ELR (cell line): ENCODE results near the gene CEACAM19.
A peak's percentile ranks its signal among the peaks of the same experiment; 100 is the strongest.
"Not testable (repeated sequence)": the region's sequence is repeated elsewhere in the genome, so short reads cannot be mapped to it uniquely, and the experiment has no call there.

Experiments used
- DNase-seq: peaks from one replicate; pipeline ENCODE4 v3.0.0-alpha.2; 2015; ENCODE audit warnings: low read depth

Gene CEACAM19

DNA sequence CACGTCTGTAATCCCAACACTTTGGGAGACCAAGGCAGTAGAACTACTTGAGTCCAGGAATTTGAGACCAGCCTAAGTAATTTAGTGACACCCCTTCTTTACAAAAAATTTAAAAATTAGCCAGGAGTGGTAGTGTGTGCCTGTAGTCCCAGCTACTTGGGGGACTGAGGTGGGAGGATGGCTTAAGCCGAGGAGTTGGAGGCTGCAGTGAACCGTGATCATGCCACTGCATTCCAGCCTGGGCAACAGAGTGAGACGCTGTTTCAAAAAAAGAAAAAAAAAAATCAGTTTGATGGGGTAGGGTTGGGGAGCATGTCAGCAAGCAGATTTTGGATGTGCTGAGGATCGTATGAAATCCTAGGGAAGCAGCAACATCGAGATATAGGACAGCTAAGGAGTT, 4.2 kb downstream of the CEACAM19 start:
- DNase-seq, result no peak

DNA sequence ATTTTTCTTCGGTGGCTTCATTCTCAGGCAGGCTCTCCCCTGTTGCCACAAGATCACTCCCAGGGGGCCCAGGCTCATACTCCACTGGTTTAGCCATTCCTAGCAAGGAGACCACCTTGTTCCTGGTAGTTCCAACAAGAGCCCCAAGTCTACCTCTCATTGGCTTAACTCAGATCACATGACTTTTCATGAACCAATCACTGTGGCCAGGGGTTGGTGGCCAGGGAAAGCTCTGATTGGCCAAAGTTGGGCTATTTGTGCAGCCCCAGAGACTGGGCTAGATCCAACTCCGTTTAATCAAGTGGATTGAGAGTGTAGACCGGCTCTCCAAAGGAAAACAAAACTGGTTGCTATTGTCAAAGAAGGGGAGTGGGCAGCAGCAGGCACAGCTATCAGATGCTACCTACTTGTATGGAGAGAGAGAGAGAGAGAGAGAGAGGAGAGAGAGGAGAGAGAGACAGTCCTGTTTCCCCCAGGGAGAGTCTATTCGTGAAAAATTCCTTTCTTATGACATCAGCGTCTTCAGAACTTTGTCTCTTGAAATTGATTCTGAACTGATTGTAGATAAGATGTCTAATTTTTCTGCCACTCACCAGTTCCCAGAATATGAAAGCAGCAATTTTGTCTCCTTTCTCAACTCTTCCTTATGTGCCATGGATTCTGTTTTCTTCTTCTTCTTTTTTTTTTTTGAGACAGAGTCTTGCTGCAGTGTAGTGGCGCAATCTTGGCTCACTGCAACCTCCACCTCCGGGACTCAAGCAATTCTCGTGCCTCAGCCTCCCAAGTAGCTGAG, 5.9 kb downstream of the CEACAM19 start:
- peak; percentile 83 for DNase-seq

DNA sequence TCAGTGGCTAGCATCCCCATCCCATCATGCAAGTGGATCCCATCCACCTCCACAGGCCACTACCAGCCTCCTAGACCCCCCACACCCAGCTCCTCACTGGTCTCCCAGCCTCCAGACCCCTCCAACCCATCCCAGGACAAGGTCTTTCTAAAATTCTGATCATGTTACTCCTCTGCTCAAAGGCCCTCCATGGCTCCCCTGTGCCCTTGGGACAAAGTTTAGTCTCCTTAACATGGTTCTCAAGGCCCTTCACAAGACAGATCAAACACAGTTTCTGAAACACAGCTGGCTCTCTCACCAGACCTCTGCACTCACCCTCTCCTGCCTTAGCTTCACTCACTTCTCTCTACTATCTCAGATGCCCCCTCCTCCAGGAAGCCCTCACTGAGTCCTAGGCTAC, 9.3 kb downstream of the CEACAM19 start:
- DNase-seq, result no peak

DNA sequence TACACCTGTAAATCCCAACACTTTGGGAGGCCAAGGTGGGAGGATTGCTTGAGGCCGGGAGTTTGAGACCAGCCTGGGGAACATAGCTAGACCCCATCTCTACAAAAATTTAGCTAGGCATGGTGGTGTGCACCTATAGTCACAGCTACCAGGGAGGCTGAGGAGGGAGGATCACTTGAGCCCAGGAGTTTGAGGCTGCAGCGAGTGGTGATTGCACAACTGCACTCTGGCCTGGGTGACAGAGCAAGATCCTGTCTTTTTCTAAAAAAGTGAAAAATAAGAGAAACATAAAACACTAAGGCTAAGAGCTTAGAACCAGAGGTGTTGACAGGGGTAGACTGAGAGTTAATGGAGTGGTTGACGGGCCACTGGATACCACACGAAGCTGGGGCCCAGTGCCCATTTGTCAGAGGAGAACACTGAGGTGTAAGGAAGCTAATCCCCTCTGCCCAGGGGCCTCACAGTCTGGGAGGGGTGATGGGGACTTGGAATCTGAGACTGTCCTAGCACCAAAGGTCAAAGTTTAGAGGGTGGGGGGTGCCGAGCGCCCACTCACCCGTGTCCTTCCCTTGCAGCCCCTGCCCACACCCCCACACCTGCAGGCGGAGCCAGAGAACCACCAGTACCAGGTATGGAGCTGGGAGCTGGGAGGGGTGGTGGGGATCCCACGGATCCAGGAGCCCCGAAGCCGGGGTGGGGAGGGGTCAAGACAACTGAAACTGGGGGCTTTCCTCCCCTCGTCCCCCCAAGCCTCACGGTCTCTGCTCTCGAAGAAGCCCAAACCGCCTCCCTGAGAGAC, 10.9 kb downstream of the CEACAM19 start:
- DNase-seq, result no peak

GRCh38 chr19:44682807-44683206, 11.5 kb downstream of the CEACAM19 start:
- DNase-seq, result no peak

- no peak for DNase-seq
Measured at GRCh38 chr19:44683434-44684210, 12.3 kb downstream of the CEACAM19 start.

GRCh38 chr19:44684396-44684795, 13.1 kb downstream of the CEACAM19 start:
- not testable (repeated sequence) for DNase-seq

DNA sequence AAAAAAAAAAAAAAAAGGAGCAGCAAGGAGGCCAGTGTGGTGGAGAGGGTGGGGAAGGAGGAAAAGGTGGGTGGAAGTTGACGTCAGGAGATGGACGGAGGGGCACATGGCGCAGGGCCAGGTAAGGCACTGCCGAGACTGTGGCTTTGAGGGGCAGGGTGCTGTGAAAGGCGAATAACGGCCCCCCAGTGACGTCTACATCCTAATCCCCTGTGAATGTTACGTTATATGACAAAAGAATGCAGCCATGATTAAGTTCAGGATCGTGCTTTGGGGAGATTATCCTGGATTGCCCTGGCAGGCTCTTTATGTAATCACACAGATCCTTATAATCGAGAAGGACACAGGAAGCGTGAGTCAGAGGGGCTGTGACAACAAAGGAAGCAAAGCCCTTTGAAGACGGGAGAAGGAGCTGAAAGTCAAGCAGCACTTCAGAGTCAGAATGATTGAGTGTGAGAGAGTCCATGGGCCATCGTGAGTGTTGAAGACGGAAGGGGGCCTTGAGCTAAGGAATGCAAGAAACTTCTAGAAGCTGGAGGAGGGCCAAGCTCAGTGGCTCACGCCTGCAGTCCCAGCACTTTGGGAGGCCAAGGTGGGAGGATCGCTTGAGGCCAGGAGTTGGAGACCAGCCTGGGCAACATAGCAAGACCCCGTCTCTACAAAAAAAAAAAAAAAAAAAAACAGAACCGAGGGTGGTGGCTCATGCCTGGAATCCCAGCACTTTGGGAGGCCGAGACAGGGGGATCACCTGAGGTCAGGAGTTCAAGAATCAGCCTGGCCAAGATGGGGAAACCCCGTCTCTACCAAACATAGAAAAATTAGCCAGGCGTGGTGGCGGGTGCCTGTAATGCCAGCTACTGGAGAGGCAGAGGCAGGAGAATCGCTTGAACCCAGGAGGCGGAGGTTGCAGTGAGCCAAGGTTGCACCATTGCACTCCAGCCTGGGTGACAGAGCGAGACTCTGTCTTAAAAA, 13.9 kb downstream of the CEACAM19 start:
- peak; percentile 92 for DNase-seq

DNA sequence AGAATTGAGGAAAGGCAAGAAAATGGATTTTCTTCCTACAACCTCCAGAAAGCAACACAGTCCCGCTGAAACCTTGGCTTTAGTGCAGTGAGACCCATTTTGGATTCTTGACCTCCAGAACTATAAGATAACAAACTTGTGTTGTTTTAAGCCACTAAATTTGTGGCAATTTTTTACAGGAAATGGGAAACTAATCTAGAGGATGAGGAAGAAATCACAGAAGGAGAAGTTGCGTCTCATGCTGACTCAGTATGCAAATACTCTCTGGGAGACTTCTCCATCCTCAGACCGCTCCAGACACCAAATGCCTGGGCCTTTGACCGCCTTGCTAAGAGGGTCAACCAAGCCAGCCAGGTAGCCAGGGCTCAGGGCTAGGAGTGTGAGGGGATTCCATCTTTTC, 14.6 kb downstream of the CEACAM19 start:
- peak; percentile 77 for DNase-seq

GRCh38 chr19:44686896-44687295, 15.6 kb downstream of the CEACAM19 start:
- no peak for DNase-seq

- DNase-seq, result no peak
Measured at GRCh38 chr19:44687888-44688287, 16.6 kb downstream of the CEACAM19 start.

GRCh38 chr19:44689290-44690130, 18.2 kb downstream of the CEACAM19 start:
- DNase-seq, result peak; percentile 66

DNA sequence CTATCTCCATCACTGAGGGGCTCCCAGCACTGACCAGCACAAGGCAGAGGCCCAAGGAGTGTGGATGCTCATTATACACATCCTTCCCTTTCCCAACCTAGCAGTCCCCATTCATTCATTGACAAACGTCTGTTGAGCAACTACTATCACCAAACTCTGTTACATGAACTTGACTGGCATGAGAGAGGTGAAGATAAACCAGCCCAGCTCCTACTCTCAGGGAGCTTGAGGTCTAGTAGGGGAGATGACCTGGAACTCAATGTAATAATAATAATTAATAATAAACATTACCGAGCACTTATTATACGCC, 18.8 kb downstream of the CEACAM19 start:
- DNase-seq, result no peak

DNA sequence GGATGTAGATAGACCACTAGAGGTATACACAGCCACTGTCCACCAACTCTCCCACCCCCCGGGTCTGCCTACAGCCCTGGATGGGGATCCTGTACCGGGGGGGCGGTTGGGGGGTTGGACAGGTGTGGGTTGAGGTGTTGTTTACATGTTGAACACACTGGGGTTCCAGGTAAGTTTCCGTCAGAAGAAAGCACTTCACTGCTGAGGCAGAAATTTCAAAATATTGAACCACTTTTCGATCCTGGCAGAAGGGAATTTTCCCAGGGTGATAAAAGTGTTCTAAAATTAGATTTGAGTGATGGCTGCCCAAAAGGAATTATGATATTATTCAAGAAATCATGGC, 21.1 kb downstream of the CEACAM19 start:
- no peak for DNase-seq

DNA sequence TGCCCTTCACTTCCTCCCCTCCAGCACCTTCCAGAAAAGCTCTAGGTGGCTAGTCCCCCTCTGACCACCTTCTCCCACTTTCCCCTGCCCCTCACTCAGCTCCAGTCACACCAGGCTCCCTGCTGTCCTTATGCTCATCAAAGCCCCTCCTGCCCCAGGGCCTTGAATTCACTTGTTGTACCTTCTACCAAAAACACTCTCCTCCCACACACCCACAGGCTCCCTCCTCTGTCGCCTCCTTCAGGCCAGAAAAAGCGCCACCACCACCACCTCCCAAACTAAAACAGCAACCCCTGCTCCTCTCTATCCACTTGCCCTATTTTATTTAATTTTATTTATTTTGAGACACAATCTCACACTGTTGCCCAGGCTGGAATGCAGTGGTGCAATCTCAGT, 22.9 kb downstream of the CEACAM19 start:
- peak; percentile 24 for DNase-seq

DNA sequence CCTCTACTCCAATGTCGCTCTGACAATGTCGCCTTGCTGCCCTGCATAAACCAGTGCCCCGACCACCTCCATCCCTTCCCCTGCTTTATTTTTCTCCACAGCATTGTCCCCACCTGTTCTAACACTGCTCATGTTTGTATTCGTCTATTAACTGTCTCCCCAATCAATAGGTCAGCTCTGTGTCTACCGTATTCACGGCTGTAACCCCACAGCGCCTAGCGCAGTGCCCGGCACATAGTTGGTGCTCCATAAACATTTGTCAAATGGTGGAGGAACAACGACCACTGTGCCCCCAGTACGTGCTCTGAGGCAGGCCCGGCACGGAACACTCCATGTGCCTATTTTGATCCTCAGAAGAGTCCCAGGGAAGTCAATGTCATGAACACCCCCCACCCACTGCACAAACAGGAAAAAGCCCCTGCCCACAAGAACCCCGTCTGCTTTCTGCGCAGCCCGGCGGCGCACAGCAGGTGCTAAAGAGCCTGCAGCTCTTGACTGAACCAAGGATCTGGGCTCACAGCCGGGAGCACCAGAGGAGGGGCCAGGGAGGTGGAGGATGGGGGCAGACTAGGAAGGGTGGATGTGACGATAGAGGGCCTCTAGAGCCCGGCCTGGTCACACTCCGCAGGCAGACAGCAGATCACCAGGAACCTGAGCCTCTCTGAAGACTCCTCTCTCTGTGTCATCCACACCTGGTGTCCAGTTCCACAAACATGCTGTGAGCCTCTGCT, 25.8 kb downstream of the CEACAM19 start:
- DNase-seq, result no peak

DNA sequence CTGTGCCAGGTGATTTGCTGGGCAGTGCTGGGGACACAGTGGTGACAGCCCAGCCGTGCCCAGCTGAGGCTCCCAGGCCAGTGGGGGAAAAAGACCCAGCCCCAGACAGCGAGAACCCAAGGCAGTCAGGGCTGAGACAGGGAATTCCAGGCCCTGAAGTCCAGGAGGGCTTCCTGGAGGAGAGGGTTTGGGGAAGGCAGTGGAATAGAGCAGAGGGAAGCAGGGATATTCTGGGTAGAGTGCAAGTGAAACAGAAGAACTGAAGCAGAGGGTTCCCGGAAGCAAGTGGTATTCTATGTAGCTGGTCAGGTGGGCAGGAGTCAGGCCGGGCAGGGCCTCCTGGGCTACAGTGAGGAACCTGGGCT, 26.4 kb downstream of the CEACAM19 start:
- no peak for DNase-seq

- DNase-seq, result no peak
Measured at GRCh38 chr19:44698492-44699201, 27.4 kb downstream of the CEACAM19 start, which contains the start of gene CEACAM16. TSS of gene CEACAM16 (plus strand) at chr19:44699151. CDS start at chr19:44701457, 2,306 bp downstream.

DNA sequence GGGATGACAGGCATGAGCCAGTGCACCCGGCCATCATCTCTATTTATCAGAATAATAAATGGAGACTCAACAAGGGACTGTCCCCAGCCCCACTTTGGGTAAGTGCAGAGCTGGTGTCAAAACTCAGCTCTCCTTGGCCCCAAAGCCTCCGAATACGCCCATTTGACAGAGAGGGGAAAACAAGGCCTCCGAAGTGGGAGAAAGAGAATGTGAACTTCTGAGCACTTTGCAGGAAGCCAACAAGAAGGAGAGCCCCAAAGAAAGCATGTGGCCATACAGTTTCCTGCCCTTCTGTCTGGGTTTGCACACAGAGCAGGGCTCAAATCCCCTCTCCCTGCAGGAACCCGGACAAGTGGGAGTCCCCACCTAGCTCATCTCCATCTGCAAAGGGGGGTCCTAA, 29.3 kb downstream of the CEACAM19 start:
- no peak for DNase-seq
